Caco-2 (cell line): ENCODE measurements around the gene GAREM2. TPM values are rescaled to one million over a fixed set of nuclear protein-coding genes. Genes with fewer than 3 reads are reported as not detected.
A peak's percentile ranks its signal among the peaks of the same experiment; 100 is the strongest.

ENCODE experiments used
- Bru-seq: library from RNA; stranded (reverse); fragments of 400-500 nt; gene quantifications from one replicate; lab custom pipeline; 2021; lab: Mats Ljungman, UMichigan
- BruChase-seq, 2 experiments: library from RNA; stranded (reverse); fragments of 400-500 nt; gene quantifications; one replicate each; lab custom pipeline; 2021; lab: Mats Ljungman, UMichigan
- BruUV-seq: library from RNA; stranded (reverse); fragments of 400-500 nt; replicated peaks from 2 replicates; lab custom pipeline; 2021; lab: Mats Ljungman, UMichigan
- CTCF ChIA-PET: fragments of 300-600 bp; sonication (Branson Sonifier 250); formaldehyde crosslinking; loops from one replicate; lab custom pipeline; 2022; ENCODE audit warnings: antibody characterized with exemption; lab: Charles Lee
- POLR2A ChIA-PET: fragments of 300-600 bp; sonication (Branson Sonifier 250); formaldehyde crosslinking; loops from one replicate; lab custom pipeline; 2022; ENCODE audit warnings: antibody characterized with exemption; lab: Charles Lee
- DNase-seq, 2 experiments: peaks; one replicate each; pipeline versions ENCODE4 v3.0.0 to v3.0.0-alpha.2; 2020 to 2022
- H3K27me3 ChIP-seq: replicated peaks from 2 replicates; pipeline ENCODE4 v1.6.0; 2011; ENCODE audit warnings: low read length; ENCODE audit not compliant: control insufficient read depth, insufficient read depth
- H3K36me3 ChIP-seq: 2 replicates; pipeline ENCODE4 v1.5.1; 2011; ENCODE audit warnings: low read length; ENCODE audit not compliant: control insufficient read depth, insufficient read depth
- H3K4me1 ChIP-seq: fragments of 250-450 bp; sonication (Bioruptor Pico); 2 replicates; pipeline ENCODE4 v1.5.1; 2020; ENCODE audit warnings: mild to moderate bottlenecking
- H3K4me3 ChIP-seq: 2 replicates; pipeline ENCODE4 v1.5.1; 2011; ENCODE audit warnings: low read depth, mild to moderate bottlenecking, control low read depth, low read length
- H3K9me3 ChIP-seq: fragments of 250-450 bp; sonication (Bioruptor Pico); 2 replicates; pipeline ENCODE4 v1.5.1; 2020; ENCODE audit warnings: mild to moderate bottlenecking, moderate library complexity
- H3K27ac Mint-ChIP-seq: one replicate; pipeline ENCODE4 v1.8.0; 2022; ENCODE audit warnings: mixed read lengths; ENCODE audit not compliant: unreplicated experiment
- H3K27me3 Mint-ChIP-seq: one replicate; pipeline ENCODE4 v1.8.0; 2022; ENCODE audit warnings: mixed read lengths; ENCODE audit not compliant: insufficient read depth, unreplicated experiment
- H3K36me3 Mint-ChIP-seq: one replicate; pipeline ENCODE4 v1.8.0; 2022; ENCODE audit warnings: mild to moderate bottlenecking, mixed read lengths; ENCODE audit not compliant: insufficient read depth, unreplicated experiment
- H3K4me1 Mint-ChIP-seq: one replicate; pipeline ENCODE4 v1.8.0; 2022; ENCODE audit warnings: low read depth, mixed read lengths; ENCODE audit not compliant: unreplicated experiment
- H3K4me3 Mint-ChIP-seq: one replicate; pipeline ENCODE4 v1.8.0; 2022; ENCODE audit warnings: mild to moderate bottlenecking, moderate library complexity, mixed read lengths; ENCODE audit not compliant: unreplicated experiment
- H3K9me3 Mint-ChIP-seq: one replicate; pipeline ENCODE4 v1.8.0; 2022; ENCODE audit warnings: mixed read lengths; ENCODE audit not compliant: unreplicated experiment
- CTCF ChIP-seq, 2 experiments: fragments of 200-600 bp in 1 of 2; IDR thresholded peaks; 1 replicate in 1 of 2; 2 replicates in 1 of 2; pipeline versions ENCODE4 v1.5.1 to v1.8.0; 2011 to 2022; ENCODE audit warnings: antibody characterized with exemption in 1 of 2, control low read depth in 1 of 2, inconsistent platforms in 1 of 2, low read depth in 1 of 2, low read length in 1 of 2, mild to moderate bottlenecking in 1 of 2, moderate library complexity in 1 of 2; ENCODE audit not compliant: insufficient read depth in 1 of 2, severe bottlenecking in 1 of 2, unreplicated experiment in 1 of 2
- intact Hi-C: fragments of 100-400 bp; cut with micrococcal nuclease; formaldehyde crosslinking; loops from one replicate; pipeline ENCODE4 v1.10.0; 2022; ENCODE audit not compliant: unreplicated experiment
- long read RNA-seq: library from polyadenylated mRNA; stranded (forward); transcript quantifications from one replicate; pipeline ENCODE4 v2.0.0, GENCODE V29; 2022
- total RNA-seq: library from RNA; stranded (reverse); gene quantifications from 2 replicates; pipeline ENCODE4 v1.2.3, GENCODE V29; 2022

The GAREM2 gene
- total RNA-seq = 15.6 and 23.6 TPM in 2 replicates
- percentile 57 among the genes with signal in this experiment for Bru-seq, nascent RNA
- BruChase-seq, experiment 1, labeled RNA remaining after a 2-hour chase = percentile 60 among the genes with signal in this experiment
- percentile 70 among the genes with signal in this experiment for BruChase-seq, experiment 2, labeled RNA remaining after a 6-hour chase
- long read RNA-seq, full-length matches to known transcripts = 8 of 46 reads
- long read RNA-seq, partial matches to known transcripts = 35 of 46 reads
- long read RNA-seq, other reads (novel, unspliced or antisense) = 3 of 46 reads

GRCh38 chr2:26172871-26173775, at the start of gene GAREM2:
Gene GAREM2, plus strand, starts transcription at chr2:26173088. Its CDS starts 133 bp downstream, at chr2:26173221.
- no peaks in the 10 kb centered on the region for H3K27me3 ChIP-seq
- Mint-ChIP-seq H3K27me3 (peaks cover 4% of the 10 kb centered on the region), H3K9me3 (no peaks in the 10 kb centered on the region), H3K4me3 (peak within 1 kb of the TSS; percentile 83), H3K4me1 (peaks cover 15% of the 10 kb centered on the region), H3K36me3 (peaks cover 5% of the 10 kb centered on the region), H3K27ac (peak within 1 kb of the TSS; percentile 75)
- TF ChIP-seq CTCF (IDR thresholded peaks at IDR 0.05; ENCODE audit: insufficient read depth in 1 of 2, low read depth in 1 of 2, low read length in 1 of 2, severe bottlenecking in 1 of 2, unreplicated experiment in 1 of 2) = no peak
- ChIA-PET CTCF (no interaction called here), POLR2A (interaction anchor here (0.6 kb wide), 1 partner anchor 260 kb away, joined by 3 read pairs; no protein-coding TSS in a partner anchor)
- BruUV-seq = no TSS peak
- peak; percentile 37 to 38 for DNase-seq
- H3K36me3 ChIP-seq = peaks cover 2% of the 10 kb centered on the region; the same call in 1 of the 2 replicates
- no peaks in the 10 kb centered on the region for H3K9me3 ChIP-seq
- peak within 1 kb of the TSS; percentile 84 for H3K4me3 ChIP-seq
- intact Hi-C loops = no loop called here
- H3K4me1 ChIP-seq = no peaks in the 10 kb centered on the region

- Histone ChIP-seq H3K4me1 (no peaks in the 10 kb centered on the region), H3K27me3 (no peaks in the 10 kb centered on the region), H3K4me3 (no peak overlapping the region), H3K9me3 (no peaks in the 10 kb centered on the region), H3K36me3 (no peaks in the 10 kb centered on the region)
- H3K4me3 Mint-ChIP-seq = no peak overlapping the region
- intact Hi-C loops = no loop called here
- no peak for TF ChIP-seq CTCF (IDR thresholded peaks at IDR 0.05; ENCODE audit: insufficient read depth in 1 of 2, low read depth in 1 of 2, low read length in 1 of 2, severe bottlenecking in 1 of 2, unreplicated experiment in 1 of 2)
- H3K36me3 Mint-ChIP-seq = peaks cover 81% of the 10 kb centered on the region
- BruUV-seq = no TSS peak
- H3K27ac Mint-ChIP-seq = no peak overlapping the region
- POLR2A ChIA-PET = interaction anchor here (0.7 kb wide), 1 partner anchor 112 kb away, joined by 3 read pairs; no protein-coding TSS in a partner anchor
- H3K4me1 Mint-ChIP-seq = no peaks in the 10 kb centered on the region
- H3K27me3 Mint-ChIP-seq = no peaks in the 10 kb centered on the region
- DNase-seq = no peak
- H3K9me3 Mint-ChIP-seq = no peaks in the 10 kb centered on the region
- CTCF ChIA-PET = no interaction called here
Measured at GRCh38 chr2:26123426-26123825, 49.5 kb upstream of the GAREM2 start.

GRCh38 chr2:26126074-26126473, 46.8 kb upstream of the GAREM2 start:
- no TSS peak for BruUV-seq
- H3K9me3 Mint-ChIP-seq = no peaks in the 10 kb centered on the region
- H3K27me3 ChIP-seq = no peaks in the 10 kb centered on the region
- no peak for DNase-seq
- H3K27me3 Mint-ChIP-seq = no peaks in the 10 kb centered on the region
- peaks cover 85% of the 10 kb centered on the region for H3K36me3 Mint-ChIP-seq
- POLR2A ChIA-PET = no interaction called here
- H3K4me1 Mint-ChIP-seq = no peaks in the 10 kb centered on the region
- CTCF ChIA-PET = interaction anchor here (0.6 to 0.7 kb wide), 2 partner anchors 48 to 128 kb away, joined by 3 read pairs; no protein-coding TSS in a partner anchor
- H3K27ac Mint-ChIP-seq = no peak overlapping the region
- H3K4me1 ChIP-seq = no peaks in the 10 kb centered on the region
- no peaks in the 10 kb centered on the region for H3K9me3 ChIP-seq
- no peak for TF ChIP-seq CTCF (IDR thresholded peaks at IDR 0.05; ENCODE audit: insufficient read depth in 1 of 2, low read depth in 1 of 2, low read length in 1 of 2, severe bottlenecking in 1 of 2, unreplicated experiment in 1 of 2)
- no peaks in the 10 kb centered on the region for H3K36me3 ChIP-seq
- H3K4me3 Mint-ChIP-seq = no peak overlapping the region
- intact Hi-C loops = no loop called here
- H3K4me3 ChIP-seq = no peak overlapping the region
